Sigmoid colon (tissue), 7 donors: ENCODE data around the gene RTN4. TPM values are rescaled to one million over a fixed set of nuclear protein-coding genes. Genes with fewer than 3 reads are reported as not detected.
"Not testable (repeated sequence)": the region's sequence is repeated elsewhere in the genome, so short reads cannot be mapped to it uniquely, and the experiment has no call there.

Source experiments
- DNase-seq: peaks from one replicate; pipeline ENCODE4 v3.0.0-alpha.2; 2019
- H3K27ac ChIP-seq, 4 donors: fragments of 200-600 bp; sonication (generic); one replicate each; pipeline ENCODE4 v1.5.1; 2016 to 2019; ENCODE audit warnings: mild to moderate bottlenecking in 1 of 4
- H3K27me3 ChIP-seq, 3 donors: fragments of 200-600 bp; sonication (generic); one replicate each; pipeline ENCODE4 v1.5.1; 2019; ENCODE audit warnings: mild to moderate bottlenecking in 1 of 3
- H3K36me3 ChIP-seq, 4 donors: fragments of 200-600 bp; sonication (generic); one replicate each; pipeline ENCODE4 v1.5.1; 2016 to 2019
- H3K4me1 ChIP-seq, 4 donors: fragments of 200-600 bp; sonication (generic); one replicate each; pipeline ENCODE4 v1.5.1; 2017 to 2019
- H3K4me3 ChIP-seq, 4 donors: fragments of 200-600 bp; sonication (generic); one replicate each; pipeline ENCODE4 v1.5.1; 2017 to 2019; ENCODE audit warnings: mild to moderate bottlenecking in 2 of 4, moderate library complexity in 1 of 4
- H3K9me3 ChIP-seq, 4 donors: fragments of 200-600 bp in 3 of 4; sonication (generic) in 3 of 4; one replicate each; pipeline versions ENCODE4 v1.5.1 to v1.6.1; 2013 to 2019
- CTCF ChIP-seq, 4 experiments: fragments of 450-650 bp in 3 of 4; fragments of 200-600 bp in 1 of 4; IDR thresholded peaks; one replicate each; pipeline ENCODE4 v1.5.1; 2016 to 2019; ENCODE audit warnings: antibody characterized with exemption in 4 of 4, mild to moderate bottlenecking in 3 of 4, moderate library complexity in 2 of 4
- EP300 ChIP-seq, 4 donors: sonication (generic); formaldehyde crosslinking; IDR thresholded peaks; one replicate each; pipeline ENCODE4 v1.6.1; 2017; ENCODE audit warnings: antibody characterized with exemption in 4 of 4
- POLR2A ChIP-seq, 2 donors: fragments of 450-650 bp; IDR thresholded peaks; one replicate each; pipeline ENCODE4 v1.6.1; 2016; ENCODE audit warnings: antibody characterized with exemption in 2 of 2, mild to moderate bottlenecking in 2 of 2, moderate library complexity in 2 of 2
- POLR2AphosphoS5 ChIP-seq, 4 donors: sonication (generic); formaldehyde crosslinking; IDR thresholded peaks; one replicate each; pipeline ENCODE4 v1.6.1; 2017; ENCODE audit warnings: antibody characterized with exemption in 4 of 4
- WGBS, 2 donors: extraction: QIAGEN DNeasy Blood & Tissue Kit; methylation state at CpG; one replicate each; pipeline ENCODE4 v1.1.7; 2013; 5-methylcytosine and 5-hydroxymethylcytosine counted together
- intact Hi-C: fragments of 100-400 bp; cut with DNase I; formaldehyde crosslinking; loops from one replicate; pipeline ENCODE4 v1.15.1; 2023
- polyA plus RNA-seq, 3 donors: library from polyadenylated mRNA; stranded (reverse); fragments of 200-250 nt; gene quantifications; one replicate each; pipeline ENCODE4 v1.2.3, GENCODE V29; 2013
- total RNA-seq, 4 donors: library from RNA; depleted of rRNA; stranded (reverse); fragments of >200 nt; gene quantifications; one replicate each; pipeline ENCODE4 v1.1.0, GENCODE V29; 2016
- donor health status: healthy with polysubstance abuse.
- donor health status: Bipolar disorder and iron deficiency.
- donor health status: healthy.

The RTN4 gene
- total and polyA plus RNA-seq, 7 donors: 54.1 to 264 (median 153) TPM

DNA sequence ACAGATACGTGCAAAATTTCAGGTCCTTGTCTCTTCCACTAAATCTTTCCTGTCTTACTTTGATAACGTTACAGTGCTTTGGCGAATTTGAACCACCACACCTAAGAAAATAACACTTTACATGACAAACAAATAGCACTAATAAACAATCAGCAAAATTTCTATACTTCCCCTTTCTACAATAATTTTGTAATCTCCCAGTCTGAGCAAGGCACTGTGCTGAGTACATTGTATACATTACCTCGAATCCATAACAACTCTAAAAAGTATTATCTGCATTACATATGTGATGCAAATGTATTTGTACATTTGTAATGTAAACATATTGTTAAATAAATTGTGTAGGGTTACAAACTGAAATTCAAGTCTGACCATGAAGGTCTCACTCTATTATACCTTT is 49.9 kb downstream of the RTN4 start:
- no peak overlapping the region for H3K4me3 ChIP-seq
- no peak for DNase-seq
- no peaks in the 10 kb centered on the region for H3K9me3 ChIP-seq
- WGBS, 2 donors: 69 to 70% methylated on average over 4 of the region's 4 CpGs
- H3K4me1 ChIP-seq: peaks cover 0 to 81% (median 50%) of the 10 kb centered on the region in 4 donors
- peak overlapping the region in 1 of 4 donors; percentile 49 for H3K27ac ChIP-seq
- no peaks in the 10 kb centered on the region for H3K27me3 ChIP-seq
- intact Hi-C loops: no loop called here
- TF ChIP-seq POLR2AphosphoS5 (IDR thresholded peaks at IDR 0.05) (no peak), EP300 (IDR thresholded peaks at IDR 0.05) (no peak), POLR2A (IDR thresholded peaks at IDR 0.05) (no peak), CTCF (IDR thresholded peaks at IDR 0.05) (no peak)
- no peaks in the 10 kb centered on the region for H3K36me3 ChIP-seq

DNA sequence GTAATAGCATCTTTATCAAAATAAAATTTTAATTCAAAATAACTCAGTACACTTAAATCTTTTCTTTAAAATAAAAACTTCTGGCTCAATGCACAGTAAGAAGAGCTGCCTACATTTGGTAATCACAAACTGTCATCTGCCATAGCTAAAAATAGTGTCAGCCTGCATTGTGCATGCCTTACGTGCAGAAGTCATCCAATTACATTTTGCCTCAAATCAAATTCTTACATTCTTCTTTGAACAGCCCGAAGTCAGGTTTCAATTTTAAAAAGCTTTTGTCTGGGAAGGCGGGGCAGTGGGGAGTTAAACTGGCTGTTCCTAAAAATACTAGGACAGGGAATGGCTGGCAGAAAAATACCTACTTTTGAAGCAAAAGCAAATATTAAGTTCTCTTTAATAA is 51.1 kb downstream of the RTN4 start:
- TF ChIP-seq POLR2AphosphoS5 (IDR thresholded peaks at IDR 0.05) (peak in 1 of 4 donors; percentile 10), CTCF (IDR thresholded peaks at IDR 0.05) (no peak)
- H3K4me1 ChIP-seq: peaks cover 0 to 83% (median 55%) of the 10 kb centered on the region in 4 donors
- H3K9me3 ChIP-seq: no peaks in the 10 kb centered on the region
- no peak for DNase-seq
- peak overlapping the region in 1 of 4 donors; percentile 9 for H3K4me3 ChIP-seq
- H3K36me3 ChIP-seq: no peaks in the 10 kb centered on the region
- peak overlapping the region in 2 of 4 donors; percentile 12 to 49 for H3K27ac ChIP-seq
- H3K27me3 ChIP-seq: no peaks in the 10 kb centered on the region
- WGBS, 2 donors: 22 to 36% methylated on average over 3 of the region's 3 CpGs
- intact Hi-C loops: no loop called here

- no peak for DNase-seq
- peaks cover 0 to 87% (median 67%) of the 10 kb centered on the region in 4 donors for H3K4me1 ChIP-seq
- no peak overlapping the region for H3K4me3 ChIP-seq
- TF ChIP-seq POLR2A (IDR thresholded peaks at IDR 0.05): no peak
- intact Hi-C loops: no loop called here
- H3K9me3 ChIP-seq: no peaks in the 10 kb centered on the region
- H3K36me3 ChIP-seq: no peaks in the 10 kb centered on the region
- WGBS, 2 donors: 79 to 93% methylated on average over 1 of the region's 1 CpG
- no peak overlapping the region for H3K27ac ChIP-seq
- no peaks in the 10 kb centered on the region for H3K27me3 ChIP-seq
Observed at GRCh38 chr2:54997826-54998225, 52.4 kb downstream of the RTN4 start.

GRCh38 chr2:54995553-54995952 is 54.7 kb downstream of the RTN4 start:
- 91 to 93% methylated on average over 3 of the region's 3 CpGs for WGBS, 2 donors
- TF ChIP-seq POLR2AphosphoS5 (IDR thresholded peaks at IDR 0.05): no peak
- Histone ChIP-seq H3K4me3 (no peak overlapping the region), H3K9me3 (no peaks in the 10 kb centered on the region), H3K27me3 (no peaks in the 10 kb centered on the region), H3K27ac (no peak overlapping the region), H3K4me1 (peaks cover 0 to 77% (median 62%) of the 10 kb centered on the region in 4 donors), H3K36me3 (no peaks in the 10 kb centered on the region)
- DNase-seq: no peak
- intact Hi-C loops: no loop called here

DNA sequence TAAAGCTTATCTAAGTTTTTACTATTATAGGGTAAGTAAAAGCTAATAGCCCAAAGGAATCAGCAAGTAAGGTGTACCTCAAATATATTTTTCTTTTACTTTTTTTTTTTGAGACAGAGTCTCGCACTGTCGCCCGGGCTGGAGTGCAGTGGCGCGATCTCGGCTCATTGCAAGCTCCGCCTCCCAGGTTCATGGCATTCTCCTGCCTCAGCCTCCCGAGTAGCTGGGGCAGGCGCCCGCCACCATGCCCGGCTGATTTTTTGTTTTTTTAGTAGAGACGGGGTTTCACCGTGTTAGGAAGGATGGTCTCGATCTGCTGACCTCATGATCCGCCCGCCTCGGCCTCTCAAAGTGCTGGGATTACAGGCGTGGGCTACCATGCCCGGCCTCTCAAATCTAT is 59.6 kb downstream of the RTN4 start:
- intact Hi-C loops, DNase-seq, H3K27me3 ChIP-seq, H3K9me3 ChIP-seq, H3K4me3 ChIP-seq, H3K27ac ChIP-seq: not testable (repeated sequence)
- Histone ChIP-seq H3K36me3 (peaks cover 0 to 17% (median 2%) of the 10 kb centered on the region in 4 donors), H3K4me1 (peaks cover 0 to 76% (median 58%) of the 10 kb centered on the region in 4 donors)
- 96 to 97% methylated on average over 19 of the region's 19 CpGs for WGBS, 2 donors

- H3K27ac ChIP-seq: no peak overlapping the region
- no peaks in the 10 kb centered on the region for H3K9me3 ChIP-seq
- 64 to 74% methylated on average over 3 of the region's 3 CpGs for WGBS, 2 donors
- no peak overlapping the region for H3K4me3 ChIP-seq
- no peaks in the 10 kb centered on the region for H3K27me3 ChIP-seq
- H3K4me1 ChIP-seq: peaks cover 0 to 73% (median 55%) of the 10 kb centered on the region in 4 donors
- peaks cover 0 to 20% (median 2%) of the 10 kb centered on the region in 4 donors for H3K36me3 ChIP-seq
- no peak for DNase-seq
- TF ChIP-seq POLR2A (IDR thresholded peaks at IDR 0.05) (no peak), CTCF (IDR thresholded peaks at IDR 0.05) (no peak), EP300 (IDR thresholded peaks at IDR 0.05) (no peak), POLR2AphosphoS5 (IDR thresholded peaks at IDR 0.05) (no peak)
- intact Hi-C loops: no loop called here
Observed at GRCh38 chr2:54988612-54989011, 61.6 kb downstream of the RTN4 start.
